DMS 273 treated with DMSO at 0.1 percent for 48 hours (cell line): ENCODE results near the gene CEP295NL.
A peak's percentile ranks its signal among the peaks of the same experiment; 100 is the strongest.
"Not testable (repeated sequence)": the region's sequence is repeated elsewhere in the genome, so short reads cannot be mapped to it uniquely, and the experiment has no call there.

Experiments
- DNase-seq: peaks from one replicate; lab custom pipeline; 2025; lab: John Stamatoyannopoulos, UW

CEP295NL gene

GRCh38 chr17:78903101-78903779, at the start of gene CEP295NL:
TSS of gene CEP295NL (minus strand) at chr17:78903201. CDS start at chr17:78901828, 1,373 bp downstream.
- no peak for DNase-seq

GRCh38 chr17:78952706-78953105, 49.7 kb upstream of the CEP295NL start:
- no peak for DNase-seq

GRCh38 chr17:78951967-78952551, 49.1 kb upstream of the CEP295NL start:
- no peak for DNase-seq

GRCh38 chr17:78950870-78951269, 47.9 kb upstream of the CEP295NL start:
- DNase-seq = no peak

GRCh38 chr17:78947235-78948149, 44.5 kb upstream of the CEP295NL start:
- no peak for DNase-seq

GRCh38 chr17:78946631-78947030, 43.6 kb upstream of the CEP295NL start:
- DNase-seq = no peak

- no peak for DNase-seq
These were observed 43.1 kb upstream of the CEP295NL start for GRCh38 chr17:78946131-78946530.

- not testable (repeated sequence) for DNase-seq
These were observed 42.5 kb upstream of the CEP295NL start for GRCh38 chr17:78945455-78945854.

- DNase-seq = no peak
These were observed 42.0 kb upstream of the CEP295NL start for GRCh38 chr17:78944956-78945355.

GRCh38 chr17:78944026-78944425, 41.0 kb upstream of the CEP295NL start:
- DNase-seq = no peak

GRCh38 chr17:78940708-78941107, 37.7 kb upstream of the CEP295NL start:
- DNase-seq = no peak

GRCh38 chr17:78940258-78940657, 37.3 kb upstream of the CEP295NL start:
- no peak for DNase-seq

GRCh38 chr17:78939615-78940014, 36.6 kb upstream of the CEP295NL start:
- no peak for DNase-seq

- DNase-seq = no peak
These were observed 34.6 kb upstream of the CEP295NL start for GRCh38 chr17:78937561-78937960.

- DNase-seq = peak; percentile 77
These were observed 32.7 kb upstream of the CEP295NL start for GRCh38 chr17:78935419-78936323.

- DNase-seq = no peak
These were observed 31.8 kb upstream of the CEP295NL start for GRCh38 chr17:78934681-78935418.

- peak; percentile 89 for DNase-seq
These were observed 31.1 kb upstream of the CEP295NL start for GRCh38 chr17:78933959-78934568.

GRCh38 chr17:78933025-78933958, 30.3 kb upstream of the CEP295NL start:
- DNase-seq = peak; percentile 43
